HG02852 (cell line): ENCODE data around the gene CENPU.
"Not testable (repeated sequence)": the region's sequence is repeated elsewhere in the genome, so short reads cannot be mapped to it uniquely, and the experiment has no call there.

ENCODE experiments used
- ATAC-seq: cut with Tn5 transposase; IDR thresholded peaks from one replicate; pipeline ENCODE4 v1.9.1; 2021; ENCODE audit warnings: mild to moderate bottlenecking, moderate library complexity; ENCODE audit not compliant: unreplicated experiment

CENPU gene

DNA sequence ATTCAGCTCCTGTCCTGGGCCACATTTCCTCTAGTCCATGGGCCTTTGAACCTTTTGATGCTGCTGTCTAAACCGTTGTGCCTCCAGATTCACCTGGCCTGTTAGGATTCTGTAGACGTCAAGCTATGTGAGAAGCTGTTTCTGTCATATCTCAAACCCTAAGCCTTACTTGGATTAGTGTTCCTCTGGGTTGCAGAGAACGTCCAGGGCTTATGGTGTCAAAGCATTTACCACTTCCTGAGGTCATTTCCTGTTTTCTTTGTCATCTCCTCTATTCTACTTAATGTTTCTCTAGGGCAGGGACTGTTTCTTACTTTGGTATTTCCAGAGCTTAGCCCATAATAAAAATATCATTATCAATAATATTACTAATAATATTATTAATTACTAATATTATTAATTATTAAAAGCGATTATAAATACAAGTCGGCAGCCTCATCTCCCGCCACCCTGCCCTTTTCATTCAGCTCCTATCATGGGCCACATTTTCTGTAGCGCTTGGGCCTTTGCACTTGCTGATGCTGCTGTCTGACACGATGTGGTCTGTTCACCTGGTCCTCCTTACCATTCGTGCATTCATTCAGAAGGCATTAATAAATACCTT lies 65.3 kb downstream of the CENPU start:
- ATAC-seq, result peak; percentile 70

- no peak for ATAC-seq
Measured at GRCh38 chr4:184668096-184668495, 65.8 kb downstream of the CENPU start.

- no peak for ATAC-seq
Measured at GRCh38 chr4:184666670-184667069, 67.2 kb downstream of the CENPU start.

GRCh38 chr4:184664445-184665210 lies 69.3 kb downstream of the CENPU start:
- no peak for ATAC-seq

DNA sequence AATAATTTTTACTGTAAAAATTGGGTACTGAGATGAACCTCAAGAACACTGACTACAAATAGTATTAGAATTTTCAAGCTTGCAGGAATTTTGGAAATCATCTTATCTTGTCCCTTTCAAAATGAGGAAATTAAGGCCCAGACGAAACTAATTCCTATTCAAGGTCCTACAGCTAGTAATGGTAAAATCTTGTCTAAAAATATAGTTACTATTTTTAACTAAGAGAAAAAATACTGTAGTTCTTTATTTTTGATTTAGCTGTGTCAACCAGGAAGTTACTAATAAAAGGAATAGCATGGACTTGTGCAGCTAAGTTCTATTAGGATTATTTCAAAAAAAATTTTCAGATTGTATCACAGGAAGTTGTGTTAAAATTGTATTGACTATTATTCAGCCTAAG lies 71.7 kb downstream of the CENPU start:
- no peak for ATAC-seq

- no peak for ATAC-seq
Measured at GRCh38 chr4:184660978-184661377, 72.9 kb downstream of the CENPU start.

DNA sequence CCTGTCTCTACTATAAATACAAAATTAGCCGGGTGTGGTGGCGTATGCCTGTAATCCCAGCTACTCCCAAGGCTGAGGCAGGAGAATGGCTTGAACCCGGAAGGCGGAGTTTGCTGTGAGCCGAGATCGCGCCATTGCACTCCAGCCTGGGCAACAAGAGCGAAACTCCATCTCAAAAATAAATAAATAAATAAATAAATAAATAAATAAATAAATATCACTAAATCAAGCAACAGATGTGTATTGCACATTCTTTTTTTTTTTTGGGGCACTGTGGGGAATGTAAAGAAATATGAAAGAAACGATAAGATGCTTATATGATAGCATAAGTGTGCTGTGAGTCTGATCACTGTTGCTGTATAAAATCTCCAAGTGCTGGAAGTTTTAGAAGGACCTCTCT lies 76.1 kb downstream of the CENPU start:
- ATAC-seq, result not testable (repeated sequence)

- ATAC-seq, result no peak
Measured at GRCh38 chr4:184657144-184657543, 76.8 kb downstream of the CENPU start.

GRCh38 chr4:184655889-184656869 lies 77.7 kb downstream of the CENPU start:
- ATAC-seq, result no peak

GRCh38 chr4:184653650-184654049 lies 80.2 kb downstream of the CENPU start:
- no peak for ATAC-seq

GRCh38 chr4:184652681-184653080 lies 81.2 kb downstream of the CENPU start:
- not testable (repeated sequence) for ATAC-seq

- ATAC-seq, result no peak
Measured at GRCh38 chr4:184651899-184652298, 82.0 kb downstream of the CENPU start.

DNA sequence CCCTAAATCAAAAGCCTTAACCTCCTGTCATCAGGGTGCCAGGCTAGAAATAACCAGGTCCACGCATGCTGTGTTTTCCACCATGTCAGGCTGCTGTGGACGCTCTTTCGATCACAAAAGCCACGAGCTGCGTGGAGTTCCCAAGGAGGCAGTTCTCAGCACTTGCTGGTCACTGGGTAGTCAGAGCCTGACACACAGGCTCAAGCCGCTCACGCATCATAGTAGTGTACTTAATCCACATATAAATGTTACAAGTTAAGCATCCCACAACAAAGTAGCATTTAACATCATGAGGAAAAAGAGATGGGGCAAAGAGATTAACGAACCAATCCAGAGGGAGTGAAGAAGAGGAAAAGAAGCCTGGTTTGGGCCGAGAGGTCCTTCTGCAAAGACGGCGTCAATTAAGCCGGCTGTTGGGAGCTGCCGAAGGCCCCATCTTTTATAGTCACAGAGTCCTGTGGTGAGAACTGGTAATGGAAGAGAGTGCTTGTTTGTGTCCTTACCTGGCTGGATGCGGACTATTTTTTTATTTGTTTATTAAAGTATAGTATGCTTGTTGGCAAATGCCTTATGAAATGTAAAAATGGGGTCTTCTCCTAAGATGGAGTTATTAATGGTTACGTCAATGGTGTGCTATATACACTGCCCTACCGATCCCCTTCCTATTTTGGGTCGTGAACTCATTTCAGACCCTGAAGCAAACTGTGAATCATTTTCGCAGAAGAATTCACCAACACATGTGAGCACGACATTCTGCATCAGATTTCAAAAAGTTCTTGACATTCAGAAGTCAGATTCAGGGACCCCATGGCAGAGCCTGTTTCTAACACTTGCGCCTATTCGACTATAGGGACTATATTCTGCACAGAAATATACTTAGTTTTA lies 83.7 kb downstream of the CENPU start:
- ATAC-seq, result peak; percentile 11

- peak; percentile 80 for ATAC-seq
Measured at GRCh38 chr4:184649026-184649970, 84.6 kb downstream of the CENPU start, which contains the start of the genes CASP3 and PRIMPOL. Gene CASP3, minus strand, starts transcription at chr4:184649447. Its CDS starts 10,994 bp downstream, at chr4:184638453. Gene PRIMPOL, plus strand, starts transcription at chr4:184649738. Its CDS starts 7,403 bp downstream, at chr4:184657141.

DNA sequence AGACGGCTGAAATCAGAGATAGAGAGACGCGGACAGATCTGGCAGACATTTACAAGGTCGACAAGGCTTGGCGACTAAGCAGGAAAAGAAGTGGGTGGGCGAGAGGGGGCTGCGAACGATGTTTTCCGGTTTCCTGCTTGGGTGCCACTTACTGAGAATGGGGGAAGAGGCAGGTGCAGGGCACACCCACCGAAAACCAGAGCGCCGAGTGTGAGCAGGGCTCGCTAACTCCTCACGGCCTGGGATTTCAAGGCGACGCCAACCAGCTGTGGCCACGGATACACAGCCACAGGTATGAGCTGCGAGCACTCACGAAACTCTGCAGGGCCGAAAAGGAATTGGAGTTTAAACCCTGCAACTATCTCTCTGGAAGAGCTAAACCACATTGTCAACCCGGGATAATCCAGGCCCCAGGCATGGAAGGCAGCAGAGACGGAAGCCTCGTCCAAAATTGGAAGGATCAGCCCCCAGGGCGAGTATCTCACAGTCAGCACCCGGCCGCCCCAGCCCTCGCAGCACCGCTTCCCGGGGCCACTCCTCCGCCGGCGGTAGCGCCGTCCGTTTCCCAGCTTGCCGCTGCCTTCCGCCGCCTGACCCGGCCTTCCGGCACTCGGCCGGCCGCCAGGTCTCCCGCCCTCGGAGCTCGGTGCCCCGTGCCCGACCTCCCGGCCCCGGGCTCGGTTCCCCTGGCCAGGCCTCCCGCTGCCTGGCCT lies 85.4 kb downstream of the CENPU start:
- ATAC-seq, result peak; percentile 24

DNA sequence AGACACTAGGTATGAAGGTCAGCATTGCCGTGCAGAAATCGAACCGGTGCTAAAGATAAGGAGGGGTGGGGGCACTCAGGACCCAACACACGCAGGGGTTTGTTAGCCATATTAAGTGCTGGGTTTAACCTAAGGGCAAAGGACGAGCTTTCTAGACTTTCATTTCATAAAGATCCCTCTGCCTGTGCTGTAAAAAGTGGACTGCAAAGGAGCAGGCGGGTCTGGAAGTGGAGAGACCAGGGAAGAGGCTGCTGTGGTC lies 85.9 kb downstream of the CENPU start:
- no peak for ATAC-seq

DNA sequence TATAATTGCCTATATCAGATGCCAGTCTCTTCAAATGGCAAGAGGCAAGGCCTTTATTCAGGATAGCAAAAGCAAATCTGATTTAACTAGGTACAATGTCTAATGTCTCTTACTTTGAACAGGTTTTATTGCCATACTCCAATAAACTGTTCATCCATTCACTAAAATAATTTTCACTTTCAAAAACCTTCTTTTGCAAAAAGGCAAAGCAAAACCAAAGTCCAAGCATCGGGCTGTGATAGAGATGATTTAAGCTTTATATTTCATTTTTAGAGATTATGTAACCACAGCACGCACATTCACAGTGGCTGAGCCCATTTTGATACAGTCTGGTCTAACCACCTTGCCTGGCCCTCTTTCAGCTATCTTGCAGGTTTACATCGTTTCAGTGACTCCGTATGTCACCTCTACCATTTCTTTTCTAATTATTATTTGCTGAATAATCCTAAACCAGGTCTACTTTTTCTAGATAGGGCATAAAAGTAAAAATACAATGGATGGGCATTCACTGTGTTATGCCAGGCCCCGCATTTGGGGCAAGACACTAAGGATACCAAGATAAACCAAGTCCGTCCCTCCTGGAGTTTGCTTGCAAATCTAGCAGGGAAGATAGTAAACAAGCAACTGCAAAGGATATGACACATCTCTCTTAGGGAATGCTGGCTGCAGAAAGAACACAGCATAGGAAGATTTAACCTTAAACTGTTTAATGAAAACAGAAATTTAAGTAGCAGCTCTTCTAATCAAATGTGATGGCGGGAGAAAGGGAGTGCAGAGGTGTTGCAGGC lies 86.4 kb downstream of the CENPU start:
- no peak for ATAC-seq
